GM12892 (cell line): ENCODE results near the gene FAHD1.

Source experiments
- POLR2A ChIP-seq: IDR thresholded peaks from 2 replicates; pipeline ENCODE4 v1.6.1; 2011; ENCODE audit warnings: low read depth, low read length, control low read depth
- POLR2AphosphoS5 ChIP-seq: IDR thresholded peaks from 2 replicates; pipeline ENCODE4 v1.6.1; 2011; ENCODE audit warnings: low read depth, low read length, control low read depth
- TAF1 ChIP-seq: IDR thresholded peaks from 2 replicates; pipeline ENCODE4 v1.6.1; 2011; ENCODE audit warnings: low read depth, mild to moderate bottlenecking, control low read depth, low read length, borderline replicate concordance

DNA sequence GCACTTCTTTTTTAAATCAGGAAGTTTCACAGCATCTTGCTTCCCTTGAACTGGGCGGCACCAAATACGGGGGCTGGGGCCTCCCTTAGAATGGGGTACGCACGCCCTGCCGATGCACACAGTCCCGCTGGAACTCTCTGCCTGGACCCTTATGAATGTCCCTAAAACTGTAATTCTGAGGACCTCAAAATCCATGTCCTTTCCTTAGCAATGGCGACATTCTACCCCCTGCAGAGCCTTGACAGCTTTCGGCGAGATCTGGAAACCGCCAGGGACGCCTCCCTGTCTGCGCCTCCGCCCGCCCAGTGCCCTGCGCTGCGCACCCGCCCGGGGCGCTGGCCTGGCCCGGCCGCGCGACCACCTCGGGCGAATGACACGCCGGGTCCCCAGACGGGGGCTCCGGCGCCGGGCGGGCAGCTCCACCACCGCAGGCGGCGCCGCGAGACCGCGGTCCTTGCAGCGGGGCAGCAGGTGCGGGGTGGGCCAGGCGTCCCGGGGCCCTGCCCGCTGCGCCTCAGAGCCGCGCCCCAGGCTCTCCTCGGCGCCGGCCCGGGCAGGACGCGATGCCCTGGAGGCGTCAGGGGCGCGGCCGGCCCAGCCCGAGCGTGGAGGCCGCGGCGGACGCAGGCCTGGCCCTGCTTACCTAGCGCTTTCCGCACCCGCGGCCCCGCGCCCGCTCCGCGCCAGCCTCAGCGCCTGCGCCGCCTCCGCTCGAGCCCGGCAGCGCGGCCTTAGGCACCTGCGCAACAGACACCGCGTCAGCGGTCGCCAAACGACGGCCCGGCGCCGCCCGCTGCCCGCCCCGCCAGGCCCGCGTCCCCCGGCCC is 929 bp upstream of the FAHD1 start:
- TF ChIP-seq POLR2AphosphoS5: no peak
- TF ChIP-seq POLR2A: no peak
- TF ChIP-seq TAF1: no peak
